Kidney (tissue), 14 donors: ENCODE measurements around the gene CYP8B1. TPM values are rescaled to one million over a fixed set of nuclear protein-coding genes. Genes with fewer than 3 reads are reported as not detected.

Experiments used
- DNase-seq, 5 donors: peaks; one replicate each; pipeline ENCODE4 v3.0.0-alpha.2; 2013 to 2020
- FAIRE-seq: peaks from 2 replicates; lab custom pipeline; 2012; peaks lifted over from hg19 to GRCh38; lab: Jason Lieb, UNC
- H3K27ac ChIP-seq, 2 donors: one replicate each; pipeline ENCODE4 v1.7.0; 2013; ENCODE audit warnings: low read depth in 2 of 2, low read length in 2 of 2, inconsistent platforms in 1 of 2
- H3K27me3 ChIP-seq: one replicate; pipeline ENCODE4 v1.7.1; 2013; ENCODE audit warnings: low read length, inconsistent platforms; ENCODE audit not compliant: control insufficient read depth, insufficient read depth
- H3K36me3 ChIP-seq, 3 donors: one replicate each; pipeline versions ENCODE4 v1.7.0 to v1.7.1; 2013; ENCODE audit warnings: low read length in 3 of 3, control low read depth in 1 of 3, inconsistent platforms in 1 of 3; ENCODE audit not compliant: insufficient read depth in 3 of 3, control insufficient read depth in 2 of 3
- H3K4me1 ChIP-seq, 3 donors: one replicate each; pipeline versions ENCODE4 v1.7.0 to v1.7.1; 2013; ENCODE audit warnings: low read length in 3 of 3, inconsistent platforms in 1 of 3, low read depth in 1 of 3; ENCODE audit not compliant: control insufficient read depth in 2 of 3, insufficient read depth in 2 of 3
- H3K4me3 ChIP-seq, 3 donors: one replicate each; pipeline versions ENCODE4 v1.7.0 to v1.8.1; 2013; ENCODE audit warnings: low read length in 3 of 3, control low read depth in 1 of 3, inconsistent platforms in 1 of 3
- H3K9ac ChIP-seq, 3 donors: one replicate each; pipeline versions ENCODE4 v1.7.0 to v1.7.1; 2013; ENCODE audit warnings: low read length in 3 of 3, control low read depth in 1 of 3, inconsistent platforms in 1 of 3
- H3K9me3 ChIP-seq, 3 donors: one replicate each; pipeline versions ENCODE4 v1.7.0 to v1.7.1; 2013; ENCODE audit warnings: low read length in 3 of 3, control low read depth in 1 of 3, inconsistent platforms in 1 of 3; ENCODE audit not compliant: control insufficient read depth in 2 of 3, insufficient read depth in 1 of 3
- CTCF ChIP-seq: IDR thresholded peaks from 3 replicates; pipeline ENCODE4 v1.5.1; 2012; ENCODE audit warnings: mild to moderate bottlenecking, moderate library complexity, borderline replicate concordance; ENCODE audit not compliant: insufficient read depth; ENCODE audit errors: extremely low read depth
- intact Hi-C: fragments of 100-400 bp; cut with DNase I; formaldehyde crosslinking; loops from one replicate; pipeline ENCODE4 v1.11.1; 2022
- polyA plus RNA-seq: library from polyadenylated mRNA; stranded (reverse); fragments of 350-450 nt; fragmentation: Illumina TruSeq; extraction: RNeasy Lipid Tissue Mini Kit (QIAGEN cat#74804); gene quantifications from one replicate; pipeline ENCODE4 v1.2.3, GENCODE V29; 2014; ENCODE audit warnings: low read depth, low replicate concordance; ENCODE audit not compliant: insufficient read depth
- total RNA-seq: library from RNA; stranded (reverse); fragmentation: NEBNext Ultra II Directional; extraction: Animal tissue kit (Norgen Biotek cat#: 25700); gene quantifications from one replicate; pipeline ENCODE4 v1.2.1, GENCODE V29; 2021
- donor health status: control.
- donor health status: control.
- donor health status: control.
- donor health status: control.
- donor health status: control.
- donor health status: DM: yes; HTN: yes; CAD: no.
- donor health status: Normal renal cell carcinoma (clear cell type).

The CYP8B1 gene
- total and polyA plus RNA-seq, 2 donors from 2014 or later: 4.3 to 10.4 TPM

GRCh38 chr3:42830437-42831320 lies 45.0 kb downstream of the CYP8B1 start:
- FAIRE-seq: no peak
- no peak overlapping the region for H3K9ac ChIP-seq
- no peak overlapping the region for H3K4me3 ChIP-seq
- H3K27me3 ChIP-seq: no peaks in the 10 kb centered on the region
- intact Hi-C loops: loop anchor here (10.0 kb wide), 1 partner anchor 46 kb away; no protein-coding TSS in a partner anchor
- no peaks in the 10 kb centered on the region for H3K36me3 ChIP-seq
- peak in 2 of 5 donors; percentile 48 to 51 for DNase-seq
- H3K9me3 ChIP-seq: no peaks in the 10 kb centered on the region
- peak; percentile 53 for TF ChIP-seq CTCF
- H3K4me1 ChIP-seq: no peaks in the 10 kb centered on the region
- no peak overlapping the region for H3K27ac ChIP-seq

GRCh38 chr3:42829628-42830436 lies 45.8 kb downstream of the CYP8B1 start:
- Histone ChIP-seq H3K36me3 (no peaks in the 10 kb centered on the region), H3K4me3 (no peak overlapping the region), H3K27me3 (no peaks in the 10 kb centered on the region), H3K9me3 (no peaks in the 10 kb centered on the region), H3K4me1 (no peaks in the 10 kb centered on the region), H3K27ac (no peak overlapping the region), H3K9ac (no peak overlapping the region)
- DNase-seq: no peak
- TF ChIP-seq CTCF: no peak
- FAIRE-seq: no peak
- intact Hi-C loops: loop anchor here (10.0 kb wide), 1 partner anchor 45 kb away; no protein-coding TSS in a partner anchor

- TF ChIP-seq CTCF: no peak
- FAIRE-seq (no peak), DNase-seq (no peak)
- H3K4me3 ChIP-seq: no peak overlapping the region
- H3K9me3 ChIP-seq: no peaks in the 10 kb centered on the region
- intact Hi-C loops: no loop called here
- no peaks in the 10 kb centered on the region for H3K4me1 ChIP-seq
- H3K27me3 ChIP-seq: no peaks in the 10 kb centered on the region
- H3K27ac ChIP-seq: no peak overlapping the region
- H3K36me3 ChIP-seq: no peaks in the 10 kb centered on the region
- H3K9ac ChIP-seq: no peak overlapping the region
These were observed 46.5 kb downstream of the CYP8B1 start for GRCh38 chr3:42829083-42829627.
